AG09319 (cell line): ENCODE data around the gene TSPAN6.

ENCODE experiments used
- DNase-seq: peaks from one replicate; pipeline ENCODE4 v3.0.0-alpha.2; 2010; ENCODE audit warnings: low read depth; ENCODE audit errors: extremely low read depth
- CTCF ChIP-seq: IDR thresholded peaks from 2 replicates; pipeline ENCODE4 v1.5.1; 2011; ENCODE audit warnings: low read depth, mild to moderate bottlenecking, inconsistent platforms, low read length, moderate library complexity

Gene TSPAN6

GRCh38 chrX:100586747-100587146 lies 49.9 kb downstream of the TSPAN6 start:
- TF ChIP-seq CTCF = no peak
- DNase-seq = no peak

GRCh38 chrX:100584611-100585010 lies 52.0 kb downstream of the TSPAN6 start, which contains the start of gene TNMD:
TNMD (plus strand) TSS chrX:100584936; CDS start chrX:100585019, 83 bp downstream.
- DNase-seq = no peak
- TF ChIP-seq CTCF = no peak
